ENCODE data around the gene SMURF2.
"Not testable (repeated sequence)": the region's sequence is repeated elsewhere in the genome, so short reads cannot be mapped to it uniquely, and the experiment has no call there.

DNA sequence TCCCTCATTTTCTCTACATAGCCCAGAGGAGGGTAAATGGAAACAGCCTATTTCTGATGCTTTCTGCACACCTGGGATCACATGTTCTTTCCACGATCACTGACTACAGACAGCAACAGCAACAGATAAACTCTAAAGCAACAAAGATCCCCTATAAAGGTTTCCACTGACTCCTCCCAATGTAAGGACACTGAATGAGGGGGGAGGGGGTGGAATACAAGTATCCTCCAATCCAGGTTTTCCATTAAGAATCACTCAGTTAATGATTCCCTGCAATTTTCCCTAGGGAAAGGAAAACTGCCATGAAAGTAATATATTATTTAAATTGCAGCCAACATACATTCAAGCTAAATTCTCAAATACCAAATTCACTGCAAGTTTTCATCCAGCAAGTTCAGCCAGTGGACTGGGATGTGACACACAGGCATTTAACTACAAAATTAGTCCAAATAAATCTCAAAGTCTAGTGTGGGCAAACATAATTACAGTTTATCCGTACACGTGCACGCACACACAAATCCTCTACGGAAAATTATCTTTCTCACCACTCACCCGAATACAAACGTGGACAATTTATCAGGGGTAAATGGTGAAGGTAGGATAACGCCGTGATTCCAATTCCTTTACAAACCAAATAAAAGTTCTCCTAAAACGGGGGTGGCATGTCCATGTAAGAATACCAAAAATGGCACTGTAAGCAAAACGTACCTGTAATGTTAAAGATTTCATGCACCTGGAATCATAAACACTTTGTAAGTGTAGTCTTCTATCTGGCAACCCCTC, 1.7 kb downstream of the SMURF2 start:
- TF ChIP-seq EZH2 (IDR thresholded peaks at IDR 0.05; ENCODE audit: borderline replicate concordance, insufficient read depth, low read length, poor library complexity, severe bottlenecking); POLR2AphosphoS5 (IDR thresholded peaks at IDR 0.05); TAF1 (IDR thresholded peaks at IDR 0.05; ENCODE audit: low read depth): not testable (repeated sequence)
- TF ChIP-seq, protein P1, sequence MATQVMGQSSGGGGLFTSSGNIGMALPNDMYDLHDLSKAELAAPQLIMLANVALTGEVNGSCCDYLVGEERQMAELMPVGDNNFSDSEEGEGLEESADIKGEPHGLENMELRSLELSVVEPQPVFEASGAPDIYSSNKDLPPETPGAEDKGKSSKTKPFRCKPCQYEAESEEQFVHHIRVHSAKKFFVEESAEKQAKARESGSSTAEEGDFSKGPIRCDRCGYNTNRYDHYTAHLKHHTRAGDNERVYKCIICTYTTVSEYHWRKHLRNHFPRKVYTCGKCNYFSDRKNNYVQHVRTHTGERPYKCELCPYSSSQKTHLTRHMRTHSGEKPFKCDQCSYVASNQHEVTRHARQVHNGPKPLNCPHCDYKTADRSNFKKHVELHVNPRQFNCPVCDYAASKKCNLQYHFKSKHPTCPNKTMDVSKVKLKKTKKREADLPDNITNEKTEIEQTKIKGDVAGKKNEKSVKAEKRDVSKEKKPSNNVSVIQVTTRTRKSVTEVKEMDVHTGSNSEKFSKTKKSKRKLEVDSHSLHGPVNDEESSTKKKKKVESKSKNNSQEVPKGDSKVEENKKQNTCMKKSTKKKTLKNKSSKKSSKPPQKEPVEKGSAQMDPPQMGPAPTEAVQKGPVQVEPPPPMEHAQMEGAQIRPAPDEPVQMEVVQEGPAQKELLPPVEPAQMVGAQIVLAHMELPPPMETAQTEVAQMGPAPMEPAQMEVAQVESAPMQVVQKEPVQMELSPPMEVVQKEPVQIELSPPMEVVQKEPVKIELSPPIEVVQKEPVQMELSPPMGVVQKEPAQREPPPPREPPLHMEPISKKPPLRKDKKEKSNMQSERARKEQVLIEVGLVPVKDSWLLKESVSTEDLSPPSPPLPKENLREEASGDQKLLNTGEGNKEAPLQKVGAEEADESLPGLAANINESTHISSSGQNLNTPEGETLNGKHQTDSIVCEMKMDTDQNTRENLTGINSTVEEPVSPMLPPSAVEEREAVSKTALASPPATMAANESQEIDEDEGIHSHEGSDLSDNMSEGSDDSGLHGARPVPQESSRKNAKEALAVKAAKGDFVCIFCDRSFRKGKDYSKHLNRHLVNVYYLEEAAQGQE (IDR thresholded peaks at IDR 0.05; ENCODE audit: borderline replicate concordance): not testable (repeated sequence)

All from neural cell (in vitro differentiated cells).